Lower leg skin (tissue), 3 donors: ENCODE data around the gene CTPS1.

Experiments used
- POLR2A ChIP-seq, 2 donors: fragments of 450-650 bp; IDR thresholded peaks; one replicate each; pipeline ENCODE4 v1.6.1; 2016 to 2017; ENCODE audit warnings: antibody characterized with exemption in 2 of 2, mild to moderate bottlenecking in 1 of 2, moderate library complexity in 1 of 2
- TF ChIP-seq, protein P1 (sequence below), 3 donors: fragments of 450-650 bp; IDR thresholded peaks; one replicate each; pipeline ENCODE4 v1.5.1; 2016; ENCODE audit warnings: antibody characterized with exemption in 3 of 3, mild to moderate bottlenecking in 3 of 3, moderate library complexity in 2 of 3

- TF ChIP-seq POLR2A (IDR thresholded peaks at IDR 0.05) = no peak
- TF ChIP-seq, protein P1, sequence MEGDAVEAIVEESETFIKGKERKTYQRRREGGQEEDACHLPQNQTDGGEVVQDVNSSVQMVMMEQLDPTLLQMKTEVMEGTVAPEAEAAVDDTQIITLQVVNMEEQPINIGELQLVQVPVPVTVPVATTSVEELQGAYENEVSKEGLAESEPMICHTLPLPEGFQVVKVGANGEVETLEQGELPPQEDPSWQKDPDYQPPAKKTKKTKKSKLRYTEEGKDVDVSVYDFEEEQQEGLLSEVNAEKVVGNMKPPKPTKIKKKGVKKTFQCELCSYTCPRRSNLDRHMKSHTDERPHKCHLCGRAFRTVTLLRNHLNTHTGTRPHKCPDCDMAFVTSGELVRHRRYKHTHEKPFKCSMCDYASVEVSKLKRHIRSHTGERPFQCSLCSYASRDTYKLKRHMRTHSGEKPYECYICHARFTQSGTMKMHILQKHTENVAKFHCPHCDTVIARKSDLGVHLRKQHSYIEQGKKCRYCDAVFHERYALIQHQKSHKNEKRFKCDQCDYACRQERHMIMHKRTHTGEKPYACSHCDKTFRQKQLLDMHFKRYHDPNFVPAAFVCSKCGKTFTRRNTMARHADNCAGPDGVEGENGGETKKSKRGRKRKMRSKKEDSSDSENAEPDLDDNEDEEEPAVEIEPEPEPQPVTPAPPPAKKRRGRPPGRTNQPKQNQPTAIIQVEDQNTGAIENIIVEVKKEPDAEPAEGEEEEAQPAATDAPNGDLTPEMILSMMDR (IDR thresholded peaks at IDR 0.05) = no peak
These were observed 69.0 kb downstream of the CTPS1 start for GRCh38 chr1:41048540-41048939.
